Effector memory CD4-positive, alpha-beta T cell (primary cell): ENCODE results near the gene HP1BP3.

Experiments used
- DNase-seq, 3 donors: peaks; one replicate each; pipeline ENCODE4 v3.0.0-alpha.2; 2020
- H3K27ac ChIP-seq: 2 replicates; pipeline ENCODE4 v1.7.0; 2013; ENCODE audit warnings: mild to moderate bottlenecking, low read length, moderate library complexity; ENCODE audit not compliant: insufficient read depth, poor library complexity, severe bottlenecking
- H3K27me3 ChIP-seq: replicated peaks from 2 replicates; pipeline ENCODE4 v1.7.0; 2013; ENCODE audit warnings: mild to moderate bottlenecking, low read length; ENCODE audit not compliant: insufficient read depth, control insufficient read depth, poor library complexity, severe bottlenecking
- H3K36me3 ChIP-seq: 2 replicates; pipeline ENCODE4 v1.7.0; 2013; ENCODE audit warnings: mild to moderate bottlenecking, low read length, moderate library complexity; ENCODE audit not compliant: control insufficient read depth, insufficient read depth
- H3K4me1 ChIP-seq: 2 replicates; pipeline ENCODE4 v1.7.0; 2013; ENCODE audit warnings: low read length, mild to moderate bottlenecking; ENCODE audit not compliant: control insufficient read depth, insufficient read depth, poor library complexity, severe bottlenecking
- H3K4me3 ChIP-seq: 2 replicates; pipeline ENCODE4 v1.7.0; 2013; ENCODE audit warnings: low read length, low read depth, mild to moderate bottlenecking; ENCODE audit not compliant: insufficient read depth, poor library complexity, severe bottlenecking
- H3K9me3 ChIP-seq: 2 replicates; pipeline ENCODE4 v1.7.0; 2013; ENCODE audit warnings: mild to moderate bottlenecking, low read length, moderate library complexity; ENCODE audit not compliant: control insufficient read depth
- total RNA-seq, 3 donors: gene quantifications; one replicate each; lab custom pipeline; 2026; lab: John Stamatoyannopoulos, UW

Gene HP1BP3
- total RNA-seq, result 244 to 307 (median 284) reads per million in 3 donors

- peaks cover 3% of the 10 kb centered on the region for H3K4me1 ChIP-seq
- DNase-seq, result peak; percentile 74 to 80 (median 75)
Measured at GRCh38 chr1:20787029-20787839, at the start of gene HP1BP3. Gene HP1BP3, minus strand, starts transcription at chr1:20787307. Its CDS starts 6,867 bp downstream, at chr1:20780440.

GRCh38 chr1:20836230-20836629 is 49.1 kb upstream of the HP1BP3 start:
- Histone ChIP-seq H3K4me1 (no peaks in the 10 kb centered on the region), H3K4me3 (no peak overlapping the region), H3K27me3 (no peaks in the 10 kb centered on the region), H3K9me3 (no peaks in the 10 kb centered on the region), H3K27ac (no peak overlapping the region), H3K36me3 (no peaks in the 10 kb centered on the region)
- DNase-seq, result no peak

More at GRCh38 chr1:20787029-20787839, at the start of gene HP1BP3:
- Histone ChIP-seq H3K27me3 (no peaks in the 10 kb centered on the region), H3K36me3 (no peaks in the 10 kb centered on the region), H3K27ac (peak within 1 kb of the TSS; percentile 88), H3K9me3 (no peaks in the 10 kb centered on the region), H3K4me3 (peak within 1 kb of the TSS; percentile 88)

- Histone ChIP-seq H3K4me3 (no peak overlapping the region), H3K4me1 (no peaks in the 10 kb centered on the region), H3K27me3 (no peaks in the 10 kb centered on the region), H3K9me3 (no peaks in the 10 kb centered on the region), H3K27ac (no peak overlapping the region), H3K36me3 (no peaks in the 10 kb centered on the region)
- DNase-seq, result no peak
Measured at GRCh38 chr1:20834780-20835179, 47.7 kb upstream of the HP1BP3 start.

- Histone ChIP-seq H3K36me3 (no peaks in the 10 kb centered on the region), H3K27me3 (no peaks in the 10 kb centered on the region), H3K9me3 (no peaks in the 10 kb centered on the region), H3K4me1 (no peaks in the 10 kb centered on the region), H3K27ac (no peak overlapping the region), H3K4me3 (no peak overlapping the region)
- DNase-seq, result no peak
Measured at GRCh38 chr1:20834192-20834591, 47.1 kb upstream of the HP1BP3 start.

GRCh38 chr1:20830378-20830777 is 43.3 kb upstream of the HP1BP3 start:
- H3K4me1 ChIP-seq, result no peaks in the 10 kb centered on the region
- H3K27me3 ChIP-seq, result no peaks in the 10 kb centered on the region
- no peaks in the 10 kb centered on the region for H3K9me3 ChIP-seq
- H3K4me3 ChIP-seq, result no peak overlapping the region
- DNase-seq, result no peak
- H3K27ac ChIP-seq, result no peak overlapping the region
- peaks cover 6% of the 10 kb centered on the region for H3K36me3 ChIP-seq

GRCh38 chr1:20829946-20830345 is 42.8 kb upstream of the HP1BP3 start:
- Histone ChIP-seq H3K4me3 (no peak overlapping the region), H3K27me3 (no peaks in the 10 kb centered on the region), H3K27ac (no peak overlapping the region), H3K4me1 (no peaks in the 10 kb centered on the region), H3K9me3 (no peaks in the 10 kb centered on the region), H3K36me3 (peaks cover 9% of the 10 kb centered on the region)
- no peak for DNase-seq

- DNase-seq, result no peak
- no peaks in the 10 kb centered on the region for H3K9me3 ChIP-seq
- H3K4me1 ChIP-seq, result no peaks in the 10 kb centered on the region
- no peaks in the 10 kb centered on the region for H3K27me3 ChIP-seq
- H3K36me3 ChIP-seq, result peaks cover 13% of the 10 kb centered on the region
- H3K4me3 ChIP-seq, result no peak overlapping the region
- no peak overlapping the region for H3K27ac ChIP-seq
Measured at GRCh38 chr1:20829531-20829930, 42.4 kb upstream of the HP1BP3 start.

- Histone ChIP-seq H3K27ac (no peak overlapping the region), H3K4me1 (no peaks in the 10 kb centered on the region), H3K36me3 (peaks cover 16% of the 10 kb centered on the region), H3K27me3 (no peaks in the 10 kb centered on the region), H3K4me3 (no peak overlapping the region), H3K9me3 (no peaks in the 10 kb centered on the region)
- DNase-seq, result no peak
Measured at GRCh38 chr1:20823845-20824244, 36.7 kb upstream of the HP1BP3 start.

GRCh38 chr1:20821466-20821865 is 34.4 kb upstream of the HP1BP3 start:
- no peak for DNase-seq
- no peak overlapping the region for H3K27ac ChIP-seq
- H3K36me3 ChIP-seq, result peaks cover 10% of the 10 kb centered on the region
- no peaks in the 10 kb centered on the region for H3K9me3 ChIP-seq
- H3K27me3 ChIP-seq, result no peaks in the 10 kb centered on the region
- H3K4me3 ChIP-seq, result no peak overlapping the region
- no peaks in the 10 kb centered on the region for H3K4me1 ChIP-seq

GRCh38 chr1:20819818-20820217 is 32.7 kb upstream of the HP1BP3 start:
- H3K36me3 ChIP-seq, result peaks cover 6% of the 10 kb centered on the region
- H3K9me3 ChIP-seq, result no peaks in the 10 kb centered on the region
- no peak overlapping the region for H3K4me3 ChIP-seq
- H3K27me3 ChIP-seq, result no peaks in the 10 kb centered on the region
- no peaks in the 10 kb centered on the region for H3K4me1 ChIP-seq
- no peak for DNase-seq
- H3K27ac ChIP-seq, result no peak overlapping the region
